ENCODE data around the gene KCNQ2. TPM values are rescaled to one million over a fixed set of nuclear protein-coding genes. Genes with fewer than 3 reads are reported as not detected.

KCNQ2 gene
- total RNA-seq, 1 experiment from 2014 or later = 86.5 TPM

- no peaks in the 10 kb centered on the region for H3K36me3 ChIP-seq (ENCODE audit: control insufficient read depth in 1 of 2, insufficient read depth in 2 of 2, low read length in 2 of 2)
- BruUV-seq (replicated peaks) = no TSS peak
- ATAC-seq = no peak
- H3K79me2 ChIP-seq (ENCODE audit: insufficient read depth, low read length) = no peaks in the 10 kb centered on the region
- intact Hi-C loops (cut with micrococcal nuclease) = no loop called here
- RAD21 ChIA-PET (ENCODE audit: low non-redundant PET in 1 of 2, low total read pairs in 2 of 2, uncharacterized antibody in 2 of 2, unreplicated experiment in 2 of 2) = no interaction called here
- H4K20me1 ChIP-seq (ENCODE audit: insufficient read depth) = no peaks in the 10 kb centered on the region
- H3K4me3 ChIP-seq (replicated peaks in 1 of 2; ENCODE audit: low read depth in 1 of 2, low read length in 2 of 2) = no peak overlapping the region
- no peaks in the 10 kb centered on the region for H3K27me3 ChIP-seq (ENCODE audit: insufficient read depth, low read length)
- no peaks in the 10 kb centered on the region for H3K9me2 ChIP-seq (ENCODE audit: insufficient read depth)
- DNase-seq (ENCODE audit: low read depth, low spot score) = no peak
- TF ChIP-seq CTCF (IDR thresholded peaks at IDR 0.05 in 2 of 3, conservative IDR thresholded peaks at IDR 0.05 in 1 of 3; ENCODE audit: borderline replicate concordance in 1 of 3, insufficient read depth in 1 of 3, low read depth in 2 of 3, low read length in 2 of 3) (no peak), EGR1 (IDR thresholded peaks at IDR 0.05; ENCODE audit: low read depth) (no peak), TCF7L2 (IDR thresholded peaks at IDR 0.05; ENCODE audit: borderline replicate concordance, extremely low read depth, insufficient read depth, insufficient read length) (no peak), SIN3A (IDR thresholded peaks at IDR 0.05; ENCODE audit: low read depth) (no peak), EZH2phosphoT487 (IDR thresholded peaks at IDR 0.05; ENCODE audit: borderline replicate concordance) (no peak), ZFX (IDR thresholded peaks at IDR 0.05) (no peak), EZH2 (IDR thresholded peaks at IDR 0.05) (no peak), SRF (IDR thresholded peaks at IDR 0.05; ENCODE audit: low read depth) (no peak), ATF3 (IDR thresholded peaks at IDR 0.05) (no peak), SP1 (IDR thresholded peaks at IDR 0.05; ENCODE audit: low read depth) (no peak), YY1 (IDR thresholded peaks at IDR 0.05; ENCODE audit: extremely low read depth, insufficient replicate concordance, low read depth, low read length) (no peak), POLR2A (IDR thresholded peaks at IDR 0.05; ENCODE audit: borderline replicate concordance, extremely low read depth, insufficient read depth, insufficient read length) (no peak), RAD21 (IDR thresholded peaks at IDR 0.05; ENCODE audit: low read depth) (no peak), REST (IDR thresholded peaks at IDR 0.05; ENCODE audit: low read depth) (no peak), JUND (IDR thresholded peaks at IDR 0.05) (no peak), MAX (IDR thresholded peaks at IDR 0.05) (no peak), FOSL1 (IDR thresholded peaks at IDR 0.05; ENCODE audit: low read depth) (no peak), CEBPB (IDR thresholded peaks at IDR 0.05; ENCODE audit: low read depth) (no peak), ZBTB33 (IDR thresholded peaks at IDR 0.05; ENCODE audit: extremely low read depth, insufficient replicate concordance, low read length) (no peak)
- no peaks in the 10 kb centered on the region for H3K4me1 ChIP-seq (ENCODE audit: control insufficient read depth in 1 of 2, insufficient read depth in 2 of 2, low read length in 2 of 2)
- H3K4me2 ChIP-seq (ENCODE audit: low read length) = no peak overlapping the region
- H3K9me3 ChIP-seq (ENCODE audit: control insufficient read depth in 1 of 2, insufficient read depth in 1 of 2, low read depth in 1 of 2, low read length in 2 of 2) = no peaks in the 10 kb centered on the region
- CTCF ChIA-PET = interaction anchor here (0.6 to 0.7 kb wide), 2 partner anchors 35 to 41 kb away, joined by 4 to 6 read pairs; no protein-coding TSS in a partner anchor
- POLR2A ChIA-PET = no interaction called here
- H3K9ac ChIP-seq (ENCODE audit: low read length) = no peak overlapping the region
- H3K27ac ChIP-seq (ENCODE audit: low read depth, low read length) = no peak overlapping the region
- H2AFZ ChIP-seq (ENCODE audit: low read depth, low read length, poor library complexity, severe bottlenecking) = no peak overlapping the region
These were observed 104.9 kb downstream of the KCNQ2 start for GRCh38 chr20:63367446-63368055.

Data from HCT116 (cell line).